GM18951 (cell line): ENCODE results near the gene SLC35D1.
"Not testable (repeated sequence)": the region's sequence is repeated elsewhere in the genome, so short reads cannot be mapped to it uniquely, and the experiment has no call there.

ENCODE experiments used
- POLR2A ChIP-seq: IDR thresholded peaks from 4 replicates; pipeline ENCODE4 v1.6.1; 2011; ENCODE audit warnings: mild to moderate bottlenecking; ENCODE audit not compliant: insufficient read length, insufficient read depth; ENCODE audit errors: extremely low read depth
- in situ Hi-C: fragments of 300-500 bp; cut with MboI; formaldehyde crosslinking; loops from one replicate; pipeline ENCODE4 v1.12.0; 2022; ENCODE audit warnings: low sequenced_read_pairs, mixed read lengths, inconsistent platforms; ENCODE audit not compliant: unreplicated experiment

Gene SLC35D1

DNA sequence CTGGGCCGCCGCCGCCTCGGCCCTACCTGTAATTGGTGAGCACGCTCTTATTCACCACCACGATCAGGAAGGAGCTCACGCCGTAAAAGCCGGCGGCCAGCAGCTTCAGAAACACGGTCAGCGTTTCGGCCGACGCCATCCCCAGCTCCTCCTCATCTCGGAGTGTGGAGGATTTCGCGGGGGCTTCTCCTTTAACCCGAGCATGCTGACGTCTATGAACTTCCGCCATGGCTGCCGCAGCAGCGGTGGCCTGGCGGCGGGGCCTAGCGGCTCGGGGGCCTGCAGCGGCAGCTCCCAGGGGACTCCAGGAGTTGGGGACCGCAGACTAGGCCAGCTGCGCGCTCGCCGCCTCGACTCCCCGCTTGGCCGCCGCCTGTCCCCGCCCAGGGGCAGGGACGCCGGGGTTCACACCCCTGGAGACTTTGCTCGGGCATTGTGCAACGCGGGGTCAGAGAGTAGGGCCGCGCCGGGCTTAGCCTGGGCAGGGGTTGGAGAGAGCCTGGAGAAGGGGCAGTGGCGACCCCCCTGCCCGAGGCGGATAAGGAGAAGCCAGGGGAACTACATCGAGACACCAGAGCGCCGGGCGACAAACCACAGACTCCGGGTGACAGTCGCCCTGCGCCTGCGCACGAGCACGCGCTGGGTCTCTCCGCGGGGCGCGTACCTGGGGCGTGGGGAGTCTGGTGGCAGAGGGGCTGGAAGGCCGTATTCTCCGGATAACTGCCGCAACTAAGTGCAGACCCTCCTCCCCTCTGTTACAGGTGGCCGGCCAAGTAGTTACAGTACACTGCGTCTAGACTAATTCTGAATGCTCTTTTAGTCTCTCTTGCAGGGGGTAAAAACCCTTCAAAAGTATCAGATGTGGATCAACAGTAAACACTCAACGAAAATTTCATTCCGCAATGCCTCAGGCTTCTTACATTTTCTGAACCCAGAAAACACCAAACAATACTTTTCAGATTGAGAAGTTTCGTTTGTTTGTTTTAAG, at the start of gene SLC35D1:
SLC35D1 (minus strand) TSS at position 364 of the 988 bp plus-strand sequence; CDS start at position 229, 135 bp downstream.
- peak; percentile 70 for TF ChIP-seq POLR2A
- in situ Hi-C loops = no loop called here

DNA sequence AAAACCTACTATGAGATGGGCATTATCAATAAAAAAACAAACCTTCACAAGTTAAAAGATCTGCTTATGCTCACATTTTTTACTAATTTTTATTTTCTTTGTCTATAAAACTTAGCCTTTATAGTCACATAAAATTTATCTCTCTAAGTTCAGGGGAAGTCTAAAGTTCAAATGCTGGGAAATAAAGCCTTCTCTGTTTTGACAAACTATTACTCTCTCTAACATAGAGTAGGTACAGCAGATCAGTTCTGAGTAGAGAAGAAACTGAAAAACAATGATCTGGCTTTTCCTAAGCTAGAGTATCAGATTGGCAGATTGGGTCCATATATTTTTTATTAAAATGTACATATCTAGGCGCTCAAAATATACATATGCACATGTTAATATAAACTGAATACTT, 49.6 kb upstream of the SLC35D1 start:
- in situ Hi-C loops = no loop called here
- no peak for TF ChIP-seq POLR2A

DNA sequence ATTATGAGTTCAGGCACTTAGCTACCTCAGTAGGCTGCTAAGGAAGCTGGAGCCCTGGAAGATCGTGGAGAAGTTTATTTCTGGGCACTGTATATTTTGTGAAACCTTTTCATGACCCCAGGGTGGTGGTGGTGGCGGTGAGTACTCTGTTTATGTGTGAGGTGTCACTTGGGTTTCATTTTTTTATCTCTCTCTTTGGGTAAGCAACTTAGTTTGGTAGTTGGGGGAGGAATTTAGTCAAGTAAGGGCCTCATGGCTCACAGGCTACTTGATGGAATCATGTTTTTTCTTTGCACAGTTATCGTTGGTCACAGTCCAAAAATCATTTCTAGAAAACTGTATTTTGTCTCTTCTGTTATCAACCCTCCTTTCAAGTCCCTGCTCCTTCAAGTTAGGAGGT, 46.9 kb upstream of the SLC35D1 start:
- in situ Hi-C loops = no loop called here
- TF ChIP-seq POLR2A = no peak

DNA sequence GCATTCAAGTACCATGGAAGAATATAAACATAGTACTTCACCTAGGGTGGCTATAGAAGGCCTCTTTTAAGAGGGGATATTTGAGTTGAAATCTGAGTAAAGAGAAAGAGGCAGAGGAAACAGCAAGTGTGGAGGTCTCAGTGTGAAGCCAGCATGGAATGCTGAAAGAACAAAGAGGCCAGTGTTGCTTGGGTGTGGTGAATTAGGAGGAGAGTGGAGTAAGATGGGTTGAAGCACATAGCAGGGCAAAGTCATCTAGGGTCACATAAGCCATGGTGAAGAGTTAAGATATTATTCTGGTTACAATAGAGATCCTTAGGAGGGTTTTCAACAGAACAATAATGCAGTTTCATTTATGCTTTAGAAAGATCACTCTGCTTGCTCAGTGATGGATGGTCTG, 43.4 kb upstream of the SLC35D1 start:
- no peak for TF ChIP-seq POLR2A
- in situ Hi-C loops = no loop called here

DNA sequence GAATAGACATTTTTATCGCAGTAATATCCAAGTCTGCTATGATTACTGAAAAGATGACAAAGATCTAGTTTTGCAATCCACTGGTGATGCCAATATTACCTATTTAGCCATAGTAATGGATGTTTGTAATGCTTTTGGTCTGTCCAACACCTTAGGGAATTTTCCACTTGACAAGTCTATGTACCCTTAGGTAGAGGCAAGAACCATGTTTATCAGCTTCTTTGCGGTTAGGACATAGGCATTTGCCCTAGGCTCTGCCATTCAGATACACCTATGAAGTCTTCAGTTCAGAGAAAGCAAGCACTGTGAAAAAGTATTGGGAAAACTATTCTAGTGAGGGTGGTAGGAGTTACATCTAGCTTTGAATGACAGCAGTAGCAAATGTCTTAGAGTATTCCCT, 40.2 kb upstream of the SLC35D1 start:
- in situ Hi-C loops = no loop called here
- no peak for TF ChIP-seq POLR2A

DNA sequence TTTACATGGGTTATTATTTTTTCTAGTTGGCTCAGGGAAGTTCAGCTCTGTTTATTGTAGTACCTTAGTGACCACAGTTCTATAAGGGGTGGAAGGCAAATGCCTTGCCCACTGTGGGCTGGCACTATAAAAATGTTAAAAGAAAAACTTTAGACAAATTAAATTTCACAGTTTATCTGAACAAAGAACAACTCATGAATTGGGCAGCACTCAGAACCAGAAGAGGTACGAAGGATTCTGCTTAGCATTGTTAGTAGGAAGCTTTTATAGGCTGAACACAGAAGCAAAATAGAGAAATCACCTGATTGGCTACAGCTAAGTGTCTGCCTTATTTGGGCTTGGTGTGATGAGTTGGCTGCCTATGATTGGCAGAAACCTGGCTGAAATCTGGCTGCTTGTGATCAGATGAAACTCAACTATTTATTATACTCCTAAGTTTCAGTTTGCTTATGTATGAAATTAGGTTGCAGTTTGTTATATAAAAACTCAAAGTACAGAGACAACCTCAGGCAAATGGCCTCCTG, 35.8 kb upstream of the SLC35D1 start:
- in situ Hi-C loops = no loop called here
- no peak for TF ChIP-seq POLR2A

DNA sequence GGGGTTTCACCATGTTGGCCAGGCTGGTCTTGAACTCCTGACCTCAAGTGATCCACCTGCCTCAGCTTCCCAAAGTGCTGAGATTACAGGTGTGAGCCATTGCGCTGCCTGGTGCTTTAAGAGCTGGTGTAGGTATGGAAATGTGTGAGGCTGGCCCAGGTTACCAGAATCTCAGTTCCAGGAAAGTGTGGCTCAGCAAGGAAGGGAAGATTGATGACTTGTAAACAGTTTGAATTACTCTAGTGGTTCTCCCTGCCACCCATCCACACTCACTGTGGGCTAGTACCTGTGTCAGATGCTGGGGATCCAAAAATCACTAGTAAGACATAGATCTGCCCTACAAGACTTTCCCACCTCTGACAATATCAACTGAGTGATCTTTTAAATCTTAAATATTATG, 34.5 kb upstream of the SLC35D1 start:
- in situ Hi-C loops = no loop called here
- no peak for TF ChIP-seq POLR2A

DNA sequence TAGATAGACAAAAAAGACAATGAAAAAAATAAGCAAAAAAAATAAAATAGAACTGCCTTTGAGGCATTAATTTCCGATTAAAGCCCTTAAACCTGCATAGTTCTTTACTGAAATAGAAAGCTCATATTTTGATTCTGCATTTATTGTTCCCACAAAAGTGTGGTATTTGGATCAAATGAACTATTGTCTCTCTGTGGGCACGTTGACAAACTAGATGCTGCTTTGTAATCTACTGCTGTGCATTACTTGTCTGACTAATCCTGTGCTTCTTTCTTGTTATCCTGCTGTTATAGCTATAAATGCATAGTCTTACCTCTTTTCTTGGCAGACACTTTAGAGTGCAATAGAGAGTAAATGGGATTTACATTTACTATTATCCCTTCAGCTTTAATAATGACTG, 31.4 kb upstream of the SLC35D1 start:
- in situ Hi-C loops = no loop called here
- no peak for TF ChIP-seq POLR2A

DNA sequence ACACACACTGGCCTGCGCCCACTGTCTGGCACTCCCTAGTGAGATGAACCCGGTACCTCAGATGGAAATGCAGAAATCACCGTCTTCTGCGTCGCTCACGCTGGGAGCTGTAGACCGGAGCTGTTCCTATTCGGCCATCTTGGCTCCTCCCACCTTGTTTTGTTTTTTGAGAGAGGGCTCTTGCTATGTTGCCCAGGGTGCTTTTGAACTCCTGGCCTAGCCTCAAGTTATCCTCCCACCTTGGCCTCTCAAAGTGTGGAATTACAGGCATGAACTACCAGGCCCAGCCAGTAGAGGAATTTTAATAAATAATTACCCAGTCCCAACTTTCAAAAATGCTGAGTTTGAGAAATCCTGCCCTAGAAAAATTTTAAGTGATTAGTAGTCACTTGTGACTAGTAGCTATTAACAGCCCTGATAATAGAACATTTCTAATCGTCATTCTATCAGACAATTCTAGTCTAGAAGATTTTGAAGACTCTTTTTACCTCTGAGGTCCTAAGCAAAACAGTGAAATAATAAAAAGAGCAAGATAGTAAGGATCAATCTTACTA, 30.9 kb upstream of the SLC35D1 start:
- TF ChIP-seq POLR2A = no peak
- in situ Hi-C loops = no loop called here

DNA sequence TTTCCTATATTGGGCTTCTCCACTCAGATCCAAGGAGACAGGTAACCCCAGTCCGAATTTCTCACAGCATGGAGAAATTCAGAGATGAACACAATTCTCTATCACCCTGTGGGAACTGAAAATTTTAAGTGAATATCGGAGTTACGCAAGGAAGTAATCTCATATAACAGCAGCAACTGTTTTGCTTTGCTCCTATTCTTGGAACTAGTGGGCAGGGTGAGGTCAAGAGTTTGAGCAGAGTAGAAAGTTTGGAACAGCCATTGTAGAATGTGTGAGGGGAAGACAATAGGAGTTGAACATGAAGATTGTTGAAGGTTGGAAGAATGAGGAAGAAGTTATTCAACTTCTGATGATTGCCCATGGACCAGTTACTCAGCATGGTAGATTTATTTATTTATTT, 24.3 kb upstream of the SLC35D1 start:
- in situ Hi-C loops = no loop called here
- no peak for TF ChIP-seq POLR2A

DNA sequence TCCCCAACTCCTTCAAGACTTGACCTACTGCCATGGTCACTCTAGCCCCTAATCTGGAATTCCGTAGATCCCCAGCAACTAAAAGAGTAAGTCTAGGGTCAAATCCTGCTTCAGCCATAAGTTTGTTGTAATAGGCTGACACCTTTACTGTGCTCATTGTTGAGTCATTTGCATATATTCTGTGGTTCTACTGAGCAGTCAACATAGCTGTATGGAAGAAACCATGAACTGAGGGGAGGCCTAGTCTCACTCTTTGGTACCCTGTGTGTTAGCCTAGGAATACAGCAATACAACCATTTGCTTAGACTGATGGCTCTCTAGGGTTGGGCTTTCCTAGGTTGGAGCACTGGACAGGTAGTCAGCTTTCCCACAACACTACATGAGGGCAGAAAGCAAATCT, 23.6 kb upstream of the SLC35D1 start:
- in situ Hi-C loops = no loop called here
- no peak for TF ChIP-seq POLR2A

DNA sequence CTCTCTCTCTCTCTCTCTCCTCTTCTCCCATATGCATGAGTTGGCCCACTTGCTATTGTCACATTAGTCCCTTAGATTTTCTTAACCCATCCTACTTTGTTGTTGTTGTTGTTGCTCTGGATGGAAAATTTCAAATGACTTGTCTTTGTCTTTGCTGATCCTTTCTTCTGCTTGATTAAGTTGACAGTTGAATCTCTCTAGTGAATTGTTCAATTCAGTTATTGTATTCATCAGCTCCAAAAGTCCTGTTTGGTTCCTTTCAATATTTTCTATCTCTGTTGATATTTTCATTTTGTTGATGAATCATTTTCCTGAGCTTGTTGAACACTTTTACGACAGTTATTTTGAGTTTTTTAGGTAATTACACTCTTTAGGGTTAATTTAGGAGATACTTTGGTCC, 18.8 kb upstream of the SLC35D1 start:
- no peak for TF ChIP-seq POLR2A
- in situ Hi-C loops = no loop called here

DNA sequence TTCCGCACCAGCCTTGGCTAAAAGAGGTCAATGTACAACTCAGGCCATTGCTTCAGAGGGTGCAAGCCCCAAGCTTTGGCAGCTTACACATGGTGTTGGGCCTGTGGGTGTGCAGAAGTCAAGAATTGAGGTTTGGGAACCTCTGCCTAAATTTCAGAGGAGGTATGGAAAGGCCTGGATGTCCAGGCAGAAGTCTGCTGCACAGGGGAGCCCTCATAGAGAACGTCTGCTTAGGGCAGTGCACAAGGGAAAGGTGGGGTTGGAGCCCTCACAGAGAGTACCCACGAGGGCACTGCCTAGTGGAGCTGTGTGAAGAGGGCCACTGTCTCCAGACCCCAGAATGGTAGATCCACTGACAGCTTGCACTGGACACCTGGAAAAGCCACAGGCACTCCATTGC, 13.7 kb upstream of the SLC35D1 start:
- in situ Hi-C loops = not testable (repeated sequence)

DNA sequence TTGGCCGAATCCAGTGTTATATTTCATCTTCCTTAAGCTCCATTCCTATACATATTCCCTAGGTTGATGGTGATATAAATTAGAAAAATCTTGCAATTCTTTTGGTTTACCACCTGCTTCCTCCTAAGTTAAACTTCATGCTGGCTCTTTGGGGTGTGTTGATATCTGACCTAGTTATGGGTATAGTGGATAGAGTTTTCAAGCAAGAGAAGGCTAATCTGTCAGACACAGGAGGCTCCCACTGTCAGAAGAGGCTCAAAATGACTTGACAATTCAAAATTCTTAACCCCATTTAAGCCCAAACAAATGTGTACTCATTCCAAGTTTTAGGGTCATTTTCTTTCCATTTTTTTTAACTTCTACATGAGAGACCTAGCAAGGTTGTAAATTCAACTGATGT, 8.5 kb upstream of the SLC35D1 start:
- no peak for TF ChIP-seq POLR2A
- in situ Hi-C loops = no loop called here
